Stimulated activated CD8-positive, alpha-beta memory T cell treated with anti-CD3 and anti-CD28 coated beads, Interleukin-15, amount 100 ng/mL, for 48 hours (primary cell): Measurements from ENCODE around the gene CYB5R4.
"Not testable (repeated sequence)": the region's sequence is repeated elsewhere in the genome, so short reads cannot be mapped to it uniquely, and the experiment has no call there.

ENCODE experiments used
- DNase-seq, 2 donors: peaks; one replicate each; pipeline ENCODE4 v3.0.0-alpha.2; 2020; ENCODE audit warnings: low read depth in 2 of 2

The CYB5R4 gene

DNA sequence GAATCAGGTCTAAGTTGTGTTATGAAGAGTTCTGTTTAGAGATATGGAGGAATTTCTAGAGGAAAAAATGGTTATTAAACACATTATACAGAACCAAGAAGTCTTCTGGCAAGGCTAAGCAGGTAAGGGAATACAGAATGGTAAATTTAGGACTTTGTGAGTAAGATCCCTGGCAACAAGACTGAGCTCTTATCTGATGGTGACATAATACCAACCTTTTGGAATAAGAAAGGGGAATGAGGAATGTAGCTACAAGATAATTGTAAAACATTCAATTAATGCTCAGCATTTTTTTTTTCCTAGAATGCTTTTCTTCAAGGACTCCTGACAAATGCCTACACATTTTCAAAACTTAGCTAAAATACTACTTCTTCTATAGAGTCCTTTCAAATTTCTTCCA is 51.8 kb downstream of the CYB5R4 start:
- DNase-seq = no peak

GRCh38 chr6:83914953-83915352 is 55.5 kb downstream of the CYB5R4 start:
- no peak for DNase-seq

DNA sequence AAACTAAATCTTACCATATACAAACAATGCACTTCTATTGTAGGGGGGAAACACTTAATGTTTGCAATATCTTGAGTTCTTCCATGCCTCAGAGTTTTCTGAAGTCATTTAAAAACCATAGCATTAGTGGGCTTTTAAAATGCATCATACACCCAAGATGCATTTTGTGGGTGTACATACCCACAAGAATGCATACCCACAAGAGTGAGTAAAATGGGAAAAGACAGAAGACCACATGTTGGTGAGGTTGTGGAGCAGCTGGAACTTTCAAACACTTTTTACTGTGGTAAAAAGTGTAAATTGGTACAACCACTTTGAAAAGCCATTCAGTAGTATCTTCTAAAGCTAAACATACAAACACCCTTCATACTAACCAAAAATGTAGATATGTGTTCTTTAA is 57.5 kb downstream of the CYB5R4 start:
- DNase-seq = no peak

DNA sequence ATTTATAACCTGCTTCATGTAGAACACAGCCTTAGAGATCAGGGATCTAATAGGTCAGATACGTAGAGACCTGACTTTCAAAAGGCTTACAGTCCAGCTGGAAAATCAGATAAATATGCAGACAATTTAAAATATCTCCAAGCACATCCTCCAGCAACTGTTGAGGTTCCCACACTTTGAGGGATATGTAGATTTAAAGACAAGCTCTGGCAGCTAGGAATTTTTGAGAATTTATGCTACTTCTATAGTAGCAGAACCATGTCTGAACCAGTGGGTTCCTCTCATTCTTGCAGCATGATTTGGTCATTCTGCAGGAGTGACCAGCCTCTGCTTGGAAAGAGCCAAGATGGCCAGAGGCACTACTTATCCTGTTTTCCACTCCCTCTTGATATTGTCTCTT is 60.5 kb downstream of the CYB5R4 start:
- DNase-seq = no peak

- no peak for DNase-seq
These were observed 61.8 kb downstream of the CYB5R4 start for GRCh38 chr6:83921315-83921714.

DNA sequence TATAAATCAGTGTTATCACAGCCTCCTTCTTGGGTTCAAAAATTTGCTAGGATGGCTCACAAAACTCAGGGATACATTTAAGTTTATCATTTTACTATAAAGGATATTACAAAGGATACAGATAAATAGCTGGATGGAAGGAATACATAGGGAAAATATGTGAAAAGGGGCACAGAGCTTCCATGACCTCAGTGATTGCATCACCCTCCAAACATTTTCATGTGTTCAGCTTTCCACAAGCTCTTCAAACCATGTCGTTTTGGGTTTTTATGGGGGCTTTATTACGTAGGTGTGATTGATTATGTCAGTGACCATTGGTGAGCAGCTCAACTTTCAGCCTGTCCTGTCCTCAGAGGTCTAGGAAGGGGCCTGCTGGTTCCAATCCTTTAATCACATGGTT is 68.0 kb downstream of the CYB5R4 start:
- DNase-seq = no peak

- no peak for DNase-seq
These were observed 68.8 kb downstream of the CYB5R4 start for GRCh38 chr6:83928286-83928685.

DNA sequence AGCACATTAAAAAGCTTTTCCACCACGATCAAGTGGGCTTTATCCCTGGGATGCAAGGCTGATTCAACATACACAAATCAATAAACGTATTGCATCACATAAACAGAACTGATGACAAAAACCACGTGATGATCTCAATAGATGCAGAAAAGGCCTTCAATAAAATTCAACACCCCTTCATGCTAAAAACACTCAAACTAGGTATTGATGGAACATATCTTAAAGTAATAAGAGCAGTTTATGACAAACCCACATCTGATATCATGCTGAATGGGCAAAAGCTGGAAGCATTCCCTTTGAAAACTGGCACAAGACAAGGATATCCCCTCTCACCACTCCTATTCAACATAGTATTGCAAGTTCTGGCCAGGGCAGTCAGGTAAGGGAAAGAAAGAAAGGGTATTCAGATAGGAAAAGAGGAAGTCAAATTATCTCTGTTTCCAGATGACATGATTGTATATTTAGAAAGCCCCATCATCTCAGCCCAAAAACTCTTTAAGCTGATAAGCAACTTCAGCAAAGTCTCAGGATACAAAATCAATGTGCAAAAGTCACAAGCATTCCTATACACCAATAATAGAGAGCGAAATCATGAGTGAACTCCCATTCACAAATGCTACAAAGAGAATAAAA is 86.8 kb downstream of the CYB5R4 start:
- not testable (repeated sequence) for DNase-seq

- not testable (repeated sequence) for DNase-seq
These were observed 88.5 kb downstream of the CYB5R4 start for GRCh38 chr6:83947983-83948382.

GRCh38 chr6:83948851-83949250 is 89.4 kb downstream of the CYB5R4 start:
- no peak for DNase-seq

DNA sequence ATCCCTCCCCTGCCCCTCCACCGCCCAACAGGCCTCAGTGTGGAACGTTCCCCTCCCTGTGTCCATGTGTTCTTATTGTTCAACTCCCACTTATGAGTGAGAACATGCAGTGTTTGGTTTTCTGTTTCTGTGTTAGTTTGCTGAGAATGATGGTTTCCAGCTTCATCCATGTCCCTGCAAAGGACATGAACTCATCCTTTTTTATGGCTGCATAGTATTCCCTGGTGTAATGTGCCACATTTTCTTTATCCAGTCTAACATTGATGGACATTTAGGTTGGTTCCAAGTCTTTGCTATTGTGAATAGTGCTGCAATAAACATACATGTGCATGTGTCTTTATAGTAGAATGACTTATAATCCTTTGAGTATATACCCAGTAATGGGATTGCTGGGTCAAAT is 91.9 kb downstream of the CYB5R4 start:
- not testable (repeated sequence) for DNase-seq

- no peak for DNase-seq
These were observed 93.3 kb downstream of the CYB5R4 start for GRCh38 chr6:83952830-83953229.

DNA sequence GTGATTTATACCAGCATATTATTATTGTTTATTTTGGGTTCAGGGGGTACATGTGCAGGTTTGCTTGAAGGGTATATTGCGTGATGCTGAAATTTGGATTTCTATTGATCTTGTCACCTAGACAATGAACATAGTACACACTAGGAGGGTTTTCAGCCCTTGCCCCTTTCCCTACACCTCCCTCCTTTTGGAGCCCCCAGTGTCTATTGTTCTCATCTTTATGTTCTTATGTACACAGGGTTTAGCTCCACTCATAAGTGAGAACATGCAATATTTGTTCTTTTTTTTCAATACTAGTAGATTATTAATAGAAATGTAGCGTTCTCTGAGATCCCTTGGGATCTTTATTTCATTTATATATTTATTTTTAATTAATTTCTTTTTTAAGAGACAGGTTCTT is 94.9 kb downstream of the CYB5R4 start:
- DNase-seq = no peak

GRCh38 chr6:83958241-83958685 is 98.8 kb downstream of the CYB5R4 start:
- DNase-seq = no peak

GRCh38 chr6:83960664-83961063 is 101.2 kb downstream of the CYB5R4 start:
- DNase-seq = no peak

GRCh38 chr6:83962582-83962981 is 103.1 kb downstream of the CYB5R4 start:
- no peak for DNase-seq

GRCh38 chr6:83966539-83966938 is 107.0 kb downstream of the CYB5R4 start:
- DNase-seq = no peak

DNA sequence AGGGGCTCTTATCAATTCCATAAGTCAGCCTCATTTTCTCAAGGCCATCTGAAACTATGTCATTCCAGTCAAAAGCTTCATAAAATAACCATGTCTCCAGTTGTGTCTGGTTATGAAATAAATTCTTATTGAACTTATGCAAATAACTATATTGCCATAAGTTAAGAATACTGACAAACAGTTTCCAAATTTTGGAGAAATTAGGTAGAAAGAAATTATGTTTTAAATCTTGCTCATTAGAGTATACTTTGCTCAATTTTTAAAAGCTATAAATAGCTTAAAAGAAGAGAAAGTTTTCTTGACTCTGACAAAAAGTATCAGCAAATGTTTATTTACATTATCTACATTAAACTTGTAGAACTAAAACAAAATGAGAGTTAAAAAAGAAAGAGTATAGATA is 111.1 kb downstream of the CYB5R4 start:
- DNase-seq = no peak

- DNase-seq = no peak
These were observed 115.0 kb downstream of the CYB5R4 start for GRCh38 chr6:83974409-83975050.

DNA sequence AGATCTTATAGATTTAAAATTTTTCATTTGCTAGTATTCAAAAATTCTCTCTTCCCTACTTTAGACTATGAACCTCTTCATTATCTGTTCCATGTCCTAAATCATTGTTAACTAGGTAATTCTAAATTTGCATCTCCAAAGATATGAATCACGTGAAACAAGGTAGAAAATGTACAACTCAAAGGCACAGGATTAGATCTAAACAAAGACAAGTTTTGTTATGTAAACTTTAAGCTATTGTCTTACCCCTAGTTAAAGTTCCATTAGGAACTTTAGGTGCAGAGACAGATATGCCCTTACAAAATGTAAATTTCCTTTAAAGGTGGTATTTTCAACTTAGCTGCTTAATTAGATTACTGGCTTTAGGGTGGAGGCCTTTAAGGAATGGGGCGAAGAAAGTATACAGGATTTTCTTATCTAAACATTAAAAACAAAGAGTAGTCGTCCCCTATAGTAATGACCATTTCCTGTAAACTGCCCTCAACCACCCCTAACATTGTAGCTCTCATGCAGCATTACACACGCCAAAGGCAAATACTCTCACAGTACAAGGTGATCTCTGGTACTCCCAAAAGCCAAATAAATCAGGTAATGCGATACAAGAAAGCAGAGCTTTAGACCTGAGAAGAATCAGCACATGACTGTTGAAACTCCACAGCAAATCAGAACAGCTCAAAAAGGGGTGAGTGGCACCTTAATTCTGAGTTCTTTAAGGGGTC is 116.7 kb downstream of the CYB5R4 start:
- no peak for DNase-seq

DNA sequence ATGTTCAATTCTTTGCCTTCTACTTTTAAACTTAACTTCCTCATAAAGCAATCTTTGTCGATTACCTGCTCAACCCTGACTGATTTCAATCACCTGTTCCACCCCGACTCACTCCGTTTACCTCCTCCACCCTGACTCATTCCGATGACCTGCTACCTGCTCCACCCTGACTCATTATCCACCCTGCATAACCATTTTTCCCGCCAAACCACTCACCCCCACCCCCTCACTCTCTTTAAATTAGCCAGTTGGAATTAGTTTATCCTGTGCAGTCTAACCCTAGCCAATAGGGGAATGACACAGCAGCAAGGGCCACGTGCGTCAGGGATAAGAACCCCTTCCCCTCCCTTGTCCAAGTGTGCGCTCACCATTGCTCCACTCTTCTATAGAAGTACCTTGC is 117.4 kb downstream of the CYB5R4 start:
- no peak for DNase-seq

- DNase-seq = no peak
These were observed 118.8 kb downstream of the CYB5R4 start for GRCh38 chr6:83978324-83978734.

DNA sequence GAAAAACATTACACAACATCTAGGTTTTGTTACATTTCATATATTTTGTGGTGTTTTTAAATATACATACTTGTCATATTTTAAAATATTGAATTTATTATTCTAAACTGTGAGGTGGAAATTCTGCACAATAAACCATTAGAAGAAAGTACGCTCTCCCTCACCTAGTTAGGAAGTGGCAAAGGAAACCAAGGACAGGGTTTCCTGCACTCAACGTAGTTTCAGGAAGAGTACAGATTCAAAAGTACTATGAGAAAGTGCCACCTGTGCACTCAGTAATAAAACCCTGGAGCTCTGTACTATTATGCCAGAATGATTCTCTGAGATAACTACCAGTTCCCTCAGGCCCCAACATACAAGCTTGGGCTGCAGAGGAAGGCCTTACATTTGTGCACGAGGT is 119.5 kb downstream of the CYB5R4 start:
- no peak for DNase-seq
